HepG2 (cell line): ENCODE results near the gene MMP25. TPM values are rescaled to one million over a fixed set of nuclear protein-coding genes. Genes with fewer than 3 reads are reported as not detected.
A peak's percentile ranks its signal among the peaks of the same experiment; 100 is the strongest.

Experiments
- CEBPG ChIP-seq: IDR thresholded peaks from 2 replicates; pipeline ENCODE4 v1.6.1; 2016
- ISX ChIP-seq: sonication (generic); formaldehyde crosslinking; conservative IDR thresholded peaks from 2 replicates; pipeline ENCODE4 v1.5.0; 2020; ENCODE audit warnings: missing genetic modification reagents
- MEF2D ChIP-seq: sonication (generic); formaldehyde crosslinking; IDR thresholded peaks from 2 replicates; pipeline ENCODE4 v1.5.1; 2020; ENCODE audit warnings: mild to moderate bottlenecking, missing genetic modification reagents
- MIER3 ChIP-seq: IDR thresholded peaks from 2 replicates; pipeline ENCODE4 v1.6.1; 2016; ENCODE audit warnings: missing compliant biosample characterization, borderline replicate concordance
- NFKBIZ ChIP-seq: IDR thresholded peaks from 2 replicates; pipeline ENCODE4 v1.6.1; 2018; ENCODE audit warnings: missing genetic modification reagents, missing compliant biosample characterization
- PHF20 ChIP-seq: sonication (generic); formaldehyde crosslinking; IDR thresholded peaks from 2 replicates; pipeline ENCODE4 v1.5.0; 2020; ENCODE audit warnings: mild to moderate bottlenecking, missing genetic modification reagents
- RORA ChIP-seq: sonication (generic); formaldehyde crosslinking; IDR thresholded peaks from 2 replicates; pipeline ENCODE4 v1.5.0; 2020; ENCODE audit warnings: mild to moderate bottlenecking, missing genetic modification reagents, moderate library complexity
- SMAD9 ChIP-seq: sonication (generic); formaldehyde crosslinking; IDR thresholded peaks from 2 replicates; pipeline ENCODE4 v1.5.1; 2020; ENCODE audit warnings: mild to moderate bottlenecking, missing genetic modification reagents
- TOE1 ChIP-seq: sonication (generic); formaldehyde crosslinking; IDR thresholded peaks from 2 replicates; pipeline ENCODE4 v1.4.0; 2020; ENCODE audit warnings: mild to moderate bottlenecking, missing genetic modification reagents
- ZNF260 ChIP-seq: sonication (generic); formaldehyde crosslinking; IDR thresholded peaks from 2 replicates; pipeline ENCODE4 v1.4.0; 2020; ENCODE audit warnings: missing genetic modification reagents, low read depth, mild to moderate bottlenecking, borderline replicate concordance
- ZNF382 ChIP-seq: sonication (generic); formaldehyde crosslinking; IDR thresholded peaks from 2 replicates; pipeline ENCODE4 v1.5.0; 2020; ENCODE audit warnings: missing genetic modification reagents, mild to moderate bottlenecking, borderline replicate concordance
- ZNF570 ChIP-seq: sonication (generic); formaldehyde crosslinking; IDR thresholded peaks from 2 replicates; pipeline ENCODE4 v1.4.0; 2020; ENCODE audit warnings: mild to moderate bottlenecking, missing genetic modification reagents, borderline replicate concordance
- ZNF629 ChIP-seq: sonication (generic); formaldehyde crosslinking; conservative IDR thresholded peaks from 2 replicates; pipeline ENCODE4 v1.5.0; 2020; ENCODE audit warnings: missing genetic modification reagents
- ZNF644 ChIP-seq: IDR thresholded peaks from 2 replicates; pipeline ENCODE4 v1.6.1; 2016; ENCODE audit warnings: low read depth
- ZSCAN21 ChIP-seq: sonication (generic); formaldehyde crosslinking; IDR thresholded peaks from 2 replicates; pipeline ENCODE4 v1.8.0; 2022; ENCODE audit warnings: mild to moderate bottlenecking, missing genetic modification reagents, moderate library complexity, borderline replicate concordance
- polyA plus RNA-seq, 8 experiments: library from polyadenylated mRNA; depleted of rRNA in 3 of 8; stranded (reverse) in 7 of 8; unstranded in 1 of 8; fragments of >200 nt; fragmentation: Illumina TruSeq in 4 of 8; extraction: Trizol in 4 of 8; gene quantifications; 2 replicates each; pipeline versions ENCODE4 v1.2.1 to v1.2.3, GENCODE V29; 2011 to 2016; ENCODE audit warnings: low read depth in 4 of 8, missing spikeins in 1 of 8, mixed read lengths in 1 of 8; ENCODE audit not compliant: insufficient read depth in 1 of 8
- total RNA-seq, 5 experiments: library from RNA; depleted of rRNA; stranded (reverse); fragments of >200 nt; fragmentation: Illumina TruSeq; extraction: Trizol; gene quantifications; 2 replicates each; pipeline ENCODE4 v1.2.3, GENCODE V29; 2016; ENCODE audit warnings: low read depth in 1 of 5
- TF ChIP-seq, protein P1 (sequence below): sonication (generic); formaldehyde crosslinking; IDR thresholded peaks from 2 replicates; pipeline ENCODE4 v1.5.1; 2020; ENCODE audit warnings: mild to moderate bottlenecking, moderate library complexity, missing genetic modification reagents
- TF ChIP-seq, protein P2 (sequence below): sonication (generic); formaldehyde crosslinking; IDR thresholded peaks from 2 replicates; pipeline ENCODE4 v1.8.0; 2022; ENCODE audit warnings: mild to moderate bottlenecking, missing genetic modification reagents; ENCODE audit not compliant: insufficient replicate concordance
- TF ChIP-seq, protein P3 (sequence below): sonication (generic); formaldehyde crosslinking; IDR thresholded peaks from 2 replicates; pipeline ENCODE4 v1.4.0; 2020; ENCODE audit warnings: missing genetic modification reagents, borderline replicate concordance
- TF ChIP-seq, protein P4 (sequence below): sonication (generic); formaldehyde crosslinking; IDR thresholded peaks from 2 replicates; pipeline ENCODE4 v1.4.0; 2020; ENCODE audit warnings: missing genetic modification reagents

Gene MMP25
- total and polyA plus RNA-seq, 2 of the 13 experiments (the other 11 are each of a cell fraction or from before 2014, with no cell fraction given), result 0.04 to 0.08 TPM

DNA sequence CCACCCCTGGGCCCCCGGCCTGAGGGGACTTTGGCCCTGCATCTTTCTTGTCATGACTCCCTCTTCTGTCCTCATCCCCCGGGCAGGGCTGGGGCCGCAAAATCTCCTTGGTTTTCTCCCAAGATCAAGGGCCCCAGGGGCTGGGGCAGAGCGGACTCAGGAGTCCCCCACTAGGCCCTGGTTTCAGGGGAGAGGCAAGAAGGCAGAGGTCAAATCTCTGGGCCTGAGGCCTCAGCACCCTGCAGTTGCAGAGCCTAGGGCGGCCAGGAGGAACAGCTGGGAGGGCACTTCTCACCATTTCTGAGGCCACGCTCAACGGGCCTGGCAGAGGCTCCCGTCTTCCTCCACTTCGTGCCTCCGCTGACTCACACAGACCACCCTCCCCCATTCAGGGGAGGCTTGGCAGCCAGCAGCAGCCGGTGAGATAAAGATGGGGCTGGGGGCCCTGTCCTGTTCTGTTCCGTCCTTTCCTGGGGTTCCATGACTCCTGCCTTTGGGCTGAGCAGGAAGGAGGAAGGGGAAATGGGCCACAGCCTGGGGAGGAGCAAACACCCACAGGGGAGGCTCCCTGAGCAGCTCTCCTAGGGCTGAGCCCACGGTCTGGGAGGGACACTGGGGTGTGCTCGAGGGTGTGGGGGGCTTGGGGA is 40.4 kb downstream of the MMP25 start (continued):
- TF ChIP-seq ZNF382 (CRISPR knock-in tag) (no peak), ZNF570 (no peak), ZNF644 (CRISPR knock-in tag) (no peak), PHF20 (CRISPR knock-in tag) (no peak), ISX (CRISPR knock-in tag) (no peak), ZNF629 (0 out of 2 replicates have a peak, but pooled peaks have one; percentile 4), SMAD9 (CRISPR knock-in tag) (no peak), MIER3 (0 out of 2 replicates have a peak, but pooled peaks have one; percentile 38), ZNF260 (no peak), NFKBIZ (CRISPR knock-in tag) (no peak), ZSCAN21 (CRISPR knock-in tag) (peak; percentile 21; the same call in 1 of the 2 replicates), TOE1 (no peak), MEF2D (CRISPR knock-in tag) (no peak), CEBPG (CRISPR knock-in tag) (no peak), RORA (CRISPR knock-in tag) (no peak)
- TF ChIP-seq, protein P1, sequence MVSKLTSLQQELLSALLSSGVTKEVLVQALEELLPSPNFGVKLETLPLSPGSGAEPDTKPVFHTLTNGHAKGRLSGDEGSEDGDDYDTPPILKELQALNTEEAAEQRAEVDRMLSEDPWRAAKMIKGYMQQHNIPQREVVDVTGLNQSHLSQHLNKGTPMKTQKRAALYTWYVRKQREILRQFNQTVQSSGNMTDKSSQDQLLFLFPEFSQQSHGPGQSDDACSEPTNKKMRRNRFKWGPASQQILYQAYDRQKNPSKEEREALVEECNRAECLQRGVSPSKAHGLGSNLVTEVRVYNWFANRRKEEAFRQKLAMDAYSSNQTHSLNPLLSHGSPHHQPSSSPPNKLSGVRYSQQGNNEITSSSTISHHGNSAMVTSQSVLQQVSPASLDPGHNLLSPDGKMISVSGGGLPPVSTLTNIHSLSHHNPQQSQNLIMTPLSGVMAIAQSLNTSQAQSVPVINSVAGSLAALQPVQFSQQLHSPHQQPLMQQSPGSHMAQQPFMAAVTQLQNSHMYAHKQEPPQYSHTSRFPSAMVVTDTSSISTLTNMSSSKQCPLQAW (CRISPR knock-in tag), result peak; percentile 57; the same call in 1 of the 2 replicates
- TF ChIP-seq, protein P2, sequence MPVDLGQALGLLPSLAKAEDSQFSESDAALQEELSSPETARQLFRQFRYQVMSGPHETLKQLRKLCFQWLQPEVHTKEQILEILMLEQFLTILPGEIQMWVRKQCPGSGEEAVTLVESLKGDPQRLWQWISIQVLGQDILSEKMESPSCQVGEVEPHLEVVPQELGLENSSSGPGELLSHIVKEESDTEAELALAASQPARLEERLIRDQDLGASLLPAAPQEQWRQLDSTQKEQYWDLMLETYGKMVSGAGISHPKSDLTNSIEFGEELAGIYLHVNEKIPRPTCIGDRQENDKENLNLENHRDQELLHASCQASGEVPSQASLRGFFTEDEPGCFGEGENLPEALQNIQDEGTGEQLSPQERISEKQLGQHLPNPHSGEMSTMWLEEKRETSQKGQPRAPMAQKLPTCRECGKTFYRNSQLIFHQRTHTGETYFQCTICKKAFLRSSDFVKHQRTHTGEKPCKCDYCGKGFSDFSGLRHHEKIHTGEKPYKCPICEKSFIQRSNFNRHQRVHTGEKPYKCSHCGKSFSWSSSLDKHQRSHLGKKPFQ (CRISPR knock-in tag), result no peak
- TF ChIP-seq, protein P3, sequence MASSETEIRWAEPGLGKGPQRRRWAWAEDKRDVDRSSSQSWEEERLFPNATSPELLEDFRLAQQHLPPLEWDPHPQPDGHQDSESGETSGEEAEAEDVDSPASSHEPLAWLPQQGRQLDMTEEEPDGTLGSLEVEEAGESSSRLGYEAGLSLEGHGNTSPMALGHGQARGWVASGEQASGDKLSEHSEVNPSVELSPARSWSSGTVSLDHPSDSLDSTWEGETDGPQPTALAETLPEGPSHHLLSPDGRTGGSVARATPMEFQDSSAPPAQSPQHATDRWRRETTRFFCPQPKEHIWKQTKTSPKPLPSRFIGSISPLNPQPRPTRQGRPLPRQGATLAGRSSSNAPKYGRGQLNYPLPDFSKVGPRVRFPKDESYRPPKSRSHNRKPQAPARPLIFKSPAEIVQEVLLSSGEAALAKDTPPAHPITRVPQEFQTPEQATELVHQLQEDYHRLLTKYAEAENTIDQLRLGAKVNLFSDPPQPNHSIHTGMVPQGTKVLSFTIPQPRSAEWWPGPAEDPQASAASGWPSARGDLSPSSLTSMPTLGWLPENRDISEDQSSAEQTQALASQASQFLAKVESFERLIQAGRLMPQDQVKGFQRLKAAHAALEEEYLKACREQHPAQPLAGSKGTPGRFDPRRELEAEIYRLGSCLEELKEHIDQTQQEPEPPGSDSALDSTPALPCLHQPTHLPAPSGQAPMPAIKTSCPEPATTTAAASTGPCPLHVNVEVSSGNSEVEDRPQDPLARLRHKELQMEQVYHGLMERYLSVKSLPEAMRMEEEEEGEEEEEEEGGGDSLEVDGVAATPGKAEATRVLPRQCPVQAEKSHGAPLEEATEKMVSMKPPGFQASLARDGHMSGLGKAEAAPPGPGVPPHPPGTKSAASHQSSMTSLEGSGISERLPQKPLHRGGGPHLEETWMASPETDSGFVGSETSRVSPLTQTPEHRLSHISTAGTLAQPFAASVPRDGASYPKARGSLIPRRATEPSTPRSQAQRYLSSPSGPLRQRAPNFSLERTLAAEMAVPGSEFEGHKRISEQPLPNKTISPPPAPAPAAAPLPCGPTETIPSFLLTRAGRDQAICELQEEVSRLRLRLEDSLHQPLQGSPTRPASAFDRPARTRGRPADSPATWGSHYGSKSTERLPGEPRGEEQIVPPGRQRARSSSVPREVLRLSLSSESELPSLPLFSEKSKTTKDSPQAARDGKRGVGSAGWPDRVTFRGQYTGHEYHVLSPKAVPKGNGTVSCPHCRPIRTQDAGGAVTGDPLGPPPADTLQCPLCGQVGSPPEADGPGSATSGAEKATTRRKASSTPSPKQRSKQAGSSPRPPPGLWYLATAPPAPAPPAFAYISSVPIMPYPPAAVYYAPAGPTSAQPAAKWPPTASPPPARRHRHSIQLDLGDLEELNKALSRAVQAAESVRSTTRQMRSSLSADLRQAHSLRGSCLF (CRISPR knock-in tag), result peak; percentile 69; the same call in 1 of the 2 replicates
- TF ChIP-seq, protein P4, sequence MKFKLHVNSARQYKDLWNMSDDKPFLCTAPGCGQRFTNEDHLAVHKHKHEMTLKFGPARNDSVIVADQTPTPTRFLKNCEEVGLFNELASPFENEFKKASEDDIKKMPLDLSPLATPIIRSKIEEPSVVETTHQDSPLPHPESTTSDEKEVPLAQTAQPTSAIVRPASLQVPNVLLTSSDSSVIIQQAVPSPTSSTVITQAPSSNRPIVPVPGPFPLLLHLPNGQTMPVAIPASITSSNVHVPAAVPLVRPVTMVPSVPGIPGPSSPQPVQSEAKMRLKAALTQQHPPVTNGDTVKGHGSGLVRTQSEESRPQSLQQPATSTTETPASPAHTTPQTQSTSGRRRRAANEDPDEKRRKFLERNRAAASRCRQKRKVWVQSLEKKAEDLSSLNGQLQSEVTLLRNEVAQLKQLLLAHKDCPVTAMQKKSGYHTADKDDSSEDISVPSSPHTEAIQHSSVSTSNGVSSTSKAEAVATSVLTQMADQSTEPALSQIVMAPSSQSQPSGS (CRISPR knock-in tag), result no peak
